ENCODE results near the gene DPYD.

GRCh38 chr1:97845805-97846204 lies 75.0 kb downstream of the DPYD start:
- no peak for TF ChIP-seq CTCF (IDR thresholded peaks at IDR 0.05)
- TF ChIP-seq EP300 (IDR thresholded peaks at IDR 0.05), result no peak
- TF ChIP-seq POLR2AphosphoS5 (IDR thresholded peaks at IDR 0.05), result no peak

All from sigmoid colon (tissue), 4 donors.